Measurements from ENCODE around the gene IQCM. TPM values are rescaled to one million over a fixed set of nuclear protein-coding genes. Genes with fewer than 3 reads are reported as not detected.

IQCM gene
- total RNA-seq, 1 experiment from 2014 or later, result 0.11 TPM

- Mint-ChIP-seq H3K27me3 (ENCODE audit: low read depth) (no peaks in the 10 kb centered on the region), H3K27ac (no peak overlapping the region), H3K36me3 (no peaks in the 10 kb centered on the region), H3K4me3 (no peak overlapping the region), H3K4me1 (peaks cover 14% of the 10 kb centered on the region), H3K9me3 (no peaks in the 10 kb centered on the region)
- DNase-seq (ENCODE audit: low spot score) (peak; percentile 43), ATAC-seq (peak; percentile 100)
- TF ChIP-seq ZNF281 (CRISPR knock-in tag; IDR thresholded peaks at IDR 0.05) (no peak), GTF2I (CRISPR knock-in tag; conservative IDR thresholded peaks at IDR 0.05) (no peak), CREB1 (CRISPR knock-in tag; IDR thresholded peaks at IDR 0.05) (no peak), FOXP4 (CRISPR knock-in tag; IDR thresholded peaks at IDR 0.05) (no peak), MXD4 (CRISPR knock-in tag; IDR thresholded peaks at IDR 0.05; ENCODE audit: borderline replicate concordance) (no peak), CTCF (IDR thresholded peaks at IDR 0.05) (no peak), MLX (CRISPR knock-in tag; IDR thresholded peaks at IDR 0.05) (no peak), ERG (CRISPR knock-in tag; IDR thresholded peaks at IDR 0.05) (no peak), AFF4 (CRISPR knock-in tag; IDR thresholded peaks at IDR 0.05; ENCODE audit: borderline replicate concordance) (no peak), FOXJ3 (CRISPR knock-in tag; IDR thresholded peaks at IDR 0.05; ENCODE audit: borderline replicate concordance) (no peak), ATF1 (CRISPR knock-in tag; IDR thresholded peaks at IDR 0.05) (no peak), ZMAT4 (CRISPR knock-in tag; IDR thresholded peaks at IDR 0.05) (no peak), ZNF416 (CRISPR knock-in tag; IDR thresholded peaks at IDR 0.05) (no peak), HMGA2 (CRISPR knock-in tag; IDR thresholded peaks at IDR 0.05) (no peak), ZNF232 (CRISPR knock-in tag; IDR thresholded peaks at IDR 0.05) (no peak), NFE2L1 (CRISPR knock-in tag; IDR thresholded peaks at IDR 0.05) (no peak), ZNF425 (CRISPR knock-in tag; conservative IDR thresholded peaks at IDR 0.05) (no peak)
- ChIA-PET CTCF (no interaction called here), POLR2A (no interaction called here)
Measured at GRCh38 chr4:149645790-149646189, 169.9 kb downstream of the IQCM start.
